Ovary (tissue), 9 donors: ENCODE results near the gene CCDC32. TPM values are rescaled to one million over a fixed set of nuclear protein-coding genes. Genes with fewer than 3 reads are reported as not detected.

Source experiments
- DNase-seq, 5 donors: peaks; one replicate each; pipeline ENCODE4 v3.0.0-alpha.2; 2019 to 2020
- H3K27ac ChIP-seq, 2 donors: fragments of 200-600 bp; one replicate each; pipeline versions ENCODE4 v1.5.1 to v1.8.0; 2019 to 2022
- H3K27me3 ChIP-seq: fragments of 200-600 bp; one replicate; pipeline ENCODE4 v1.8.0; 2022
- H3K36me3 ChIP-seq: fragments of 200-600 bp; sonication (generic); one replicate; pipeline ENCODE4 v1.5.1; 2019
- H3K4me1 ChIP-seq: one replicate; pipeline ENCODE4 v1.8.1; 2013; ENCODE audit warnings: mild to moderate bottlenecking, moderate library complexity; ENCODE audit not compliant: insufficient read depth
- H3K4me3 ChIP-seq: fragments of 200-600 bp; sonication (generic); one replicate; pipeline ENCODE4 v1.5.1; 2017
- H3K9me3 ChIP-seq, 2 donors: fragments of 200-600 bp in 1 of 2; sonication (generic) in 1 of 2; one replicate each; pipeline versions ENCODE4 v1.5.1 to v1.8.1; 2013 to 2019; ENCODE audit warnings: mild to moderate bottlenecking in 1 of 2, moderate library complexity in 1 of 2
- EP300 ChIP-seq: sonication (generic); formaldehyde crosslinking; IDR thresholded peaks from one replicate; pipeline ENCODE4 v1.6.1; 2017; ENCODE audit warnings: antibody characterized with exemption
- POLR2A ChIP-seq: fragments of 450-650 bp; IDR thresholded peaks from one replicate; pipeline ENCODE4 v1.6.1; 2017; ENCODE audit warnings: antibody characterized with exemption, mild to moderate bottlenecking, moderate library complexity
- WGBS, 3 donors: extraction: QIAGEN DNeasy Blood & Tissue Kit in 1 of 3; methylation state at CpG; one replicate each; pipeline versions ENCODE4 v1.1.5 to v1.1.7; 2013 to 2017; 5-methylcytosine and 5-hydroxymethylcytosine counted together
- intact Hi-C, 4 donors: fragments of 100-400 bp; cut with DNase I; formaldehyde crosslinking; loops; one replicate each; pipeline versions ENCODE4 v1.11.0 to v1.15.1; 2022 to 2023
- polyA plus RNA-seq, 2 donors: library from polyadenylated mRNA; stranded (reverse); fragments of 200-250 nt in 1 of 2; fragments of 350-450 nt in 1 of 2; fragmentation: Illumina TruSeq in 1 of 2; extraction: RNeasy Lipid Tissue Mini Kit (QIAGEN cat#74804) in 1 of 2; gene quantifications; one replicate each; pipeline ENCODE4 v1.2.3, GENCODE V29; 2013 to 2014
- total RNA-seq, 7 donors: library from RNA; depleted of rRNA in 2 of 7; stranded (reverse); fragments of >200 nt in 2 of 7; fragmentation: NEBNext Ultra II Directional in 3 of 7; extraction: Animal tissue kit (Norgen Biotek cat#: 25700) in 3 of 7; gene quantifications; one replicate each; pipeline versions ENCODE4 v1.1.0 to v1.2.4, GENCODE V29; 2016 to 2023
- TF ChIP-seq, protein P1 (sequence below), 3 donors: fragments of 450-650 bp in 2 of 3; fragments of 200-600 bp in 1 of 3; IDR thresholded peaks; one replicate each; pipeline versions ENCODE4 v1.5.1 to v1.8.0; 2016 to 2022; ENCODE audit warnings: antibody characterized with exemption in 3 of 3, mild to moderate bottlenecking in 1 of 3
- donor health status: DM: no; HTN: no; CAD: no; lungs with moderate emphysema.
- donor health status: DM: no; HTN: no; CAD: no.
- donor health status: Bipolar disorder and iron deficiency.
- donor health status: DM: yes; HTN: yes; CAD: no.
- donor health status: DM: no; HTN: no; CAD: no.
- donor health status: DM: yes; HTN: yes; CAD: no.

The CCDC32 gene
- total and polyA plus RNA-seq, 9 donors = 21.0 to 57.6 (median 31.0) TPM

DNA sequence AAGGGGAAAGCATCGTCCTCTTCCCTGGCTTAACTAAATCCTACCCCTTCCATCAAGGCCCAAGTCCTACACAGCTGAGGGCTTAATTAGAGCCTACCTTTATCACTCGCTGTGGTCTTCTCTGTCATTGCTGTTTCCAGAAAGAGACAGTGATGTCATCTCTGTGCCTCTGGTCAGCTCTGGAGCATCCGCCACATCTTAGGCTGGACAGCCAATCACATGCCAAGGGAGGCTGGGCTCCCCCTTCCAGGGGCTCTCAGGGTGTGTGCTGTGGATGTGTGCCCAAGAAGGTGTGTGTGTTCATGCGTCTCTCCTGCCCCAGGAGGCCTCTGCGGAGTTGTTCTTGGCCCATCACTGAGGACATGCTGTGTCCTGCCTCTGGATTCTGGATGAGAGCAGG, 51.2 kb downstream of the CCDC32 start:
- H3K27me3 ChIP-seq = no peaks in the 10 kb centered on the region
- H3K27ac ChIP-seq = no peak overlapping the region
- no peaks in the 10 kb centered on the region for H3K9me3 ChIP-seq
- no peak overlapping the region for H3K4me3 ChIP-seq
- no peak for TF ChIP-seq POLR2A
- no peak for TF ChIP-seq EP300
- TF ChIP-seq, protein P1, sequence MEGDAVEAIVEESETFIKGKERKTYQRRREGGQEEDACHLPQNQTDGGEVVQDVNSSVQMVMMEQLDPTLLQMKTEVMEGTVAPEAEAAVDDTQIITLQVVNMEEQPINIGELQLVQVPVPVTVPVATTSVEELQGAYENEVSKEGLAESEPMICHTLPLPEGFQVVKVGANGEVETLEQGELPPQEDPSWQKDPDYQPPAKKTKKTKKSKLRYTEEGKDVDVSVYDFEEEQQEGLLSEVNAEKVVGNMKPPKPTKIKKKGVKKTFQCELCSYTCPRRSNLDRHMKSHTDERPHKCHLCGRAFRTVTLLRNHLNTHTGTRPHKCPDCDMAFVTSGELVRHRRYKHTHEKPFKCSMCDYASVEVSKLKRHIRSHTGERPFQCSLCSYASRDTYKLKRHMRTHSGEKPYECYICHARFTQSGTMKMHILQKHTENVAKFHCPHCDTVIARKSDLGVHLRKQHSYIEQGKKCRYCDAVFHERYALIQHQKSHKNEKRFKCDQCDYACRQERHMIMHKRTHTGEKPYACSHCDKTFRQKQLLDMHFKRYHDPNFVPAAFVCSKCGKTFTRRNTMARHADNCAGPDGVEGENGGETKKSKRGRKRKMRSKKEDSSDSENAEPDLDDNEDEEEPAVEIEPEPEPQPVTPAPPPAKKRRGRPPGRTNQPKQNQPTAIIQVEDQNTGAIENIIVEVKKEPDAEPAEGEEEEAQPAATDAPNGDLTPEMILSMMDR (IDR thresholded peaks at IDR 0.05) = no peak
- intact Hi-C loops = loop anchor here in 2 of 4 donors (10.0 kb wide), 2 partner anchors 49 to 381 kb away; partner anchors contain the start of gene VPS18 (in 1 of the 2)
- H3K4me1 ChIP-seq = peaks cover 9% of the 10 kb centered on the region
- H3K36me3 ChIP-seq = no peaks in the 10 kb centered on the region
- no peak for DNase-seq
- WGBS, 3 donors = 80 to 91% (median 89%) methylated on average over 5 of the region's 5 CpGs

- 95 to 100% (median 96%) methylated on average over 2 of the region's 2 CpGs for WGBS, 3 donors
- Histone ChIP-seq H3K27ac (peak overlapping the region in 1 of 2 donors; percentile 76), H3K9me3 (no peaks in the 10 kb centered on the region), H3K4me1 (peaks cover 9% of the 10 kb centered on the region), H3K27me3 (no peaks in the 10 kb centered on the region), H3K36me3 (no peaks in the 10 kb centered on the region), H3K4me3 (no peak overlapping the region)
- DNase-seq = peak in 1 of 5 donors; percentile 24
- intact Hi-C loops = loop anchor here in 2 of 4 donors (10.0 kb wide), 2 partner anchors 48 to 382 kb away; partner anchors contain the start of gene VPS18 (in 1 of the 2)
- TF ChIP-seq POLR2A (no peak), EP300 (no peak)
- TF ChIP-seq, protein P1 (IDR thresholded peaks at IDR 0.05) = no peak
Measured at GRCh38 chr15:40512440-40512839, 52.4 kb downstream of the CCDC32 start.

DNA sequence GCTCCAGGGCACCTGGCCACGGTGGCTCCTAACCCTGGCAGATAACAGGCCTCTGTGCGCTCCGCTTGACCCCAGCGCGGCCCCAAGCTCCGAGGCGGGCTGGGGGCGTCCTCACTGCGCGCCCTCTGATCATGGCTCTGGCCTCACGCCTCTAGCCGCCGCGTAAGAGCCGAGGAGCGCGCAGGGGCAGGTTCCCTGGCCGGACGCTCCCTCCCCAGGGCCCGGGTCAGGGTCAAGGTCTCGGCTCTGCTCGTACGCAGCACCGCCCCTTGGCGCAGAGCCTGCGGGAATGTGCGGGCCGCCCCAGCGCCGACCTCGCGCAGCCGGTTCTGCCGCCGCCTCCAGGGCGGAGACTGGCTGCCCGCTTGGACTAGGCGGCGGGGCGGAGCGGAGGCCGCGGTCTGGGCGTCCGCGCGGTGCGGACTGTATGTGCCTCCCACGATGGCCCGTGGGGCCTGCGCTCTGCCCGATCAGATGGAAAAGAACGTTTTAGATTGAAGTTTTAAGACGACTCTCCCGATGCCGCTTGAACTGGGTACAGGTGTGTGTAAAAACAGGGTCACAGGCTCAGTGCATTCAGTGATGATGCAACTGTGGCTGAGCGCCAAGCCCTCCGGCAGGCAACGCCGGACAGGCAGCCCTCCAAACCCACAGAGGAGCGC, 53.2 kb downstream of the CCDC32 start:
- TF ChIP-seq POLR2A (peak; percentile 7), EP300 (no peak)
- TF ChIP-seq, protein P1 (IDR thresholded peaks at IDR 0.05) = no peak
- intact Hi-C loops = loop anchor here in 2 of 4 donors (10.0 kb wide), 2 partner anchors 47 to 383 kb away; partner anchors contain the start of gene VPS18 (in 1 of the 2)
- Histone ChIP-seq H3K4me3 (peak overlapping the region; percentile 52), H3K36me3 (no peaks in the 10 kb centered on the region), H3K27me3 (no peaks in the 10 kb centered on the region), H3K4me1 (peaks cover 9% of the 10 kb centered on the region), H3K9me3 (no peaks in the 10 kb centered on the region), H3K27ac (peak overlapping the region; percentile 61 to 76)
- WGBS, 3 donors = 1 to 3% (median 1%) methylated on average over 57 to 61 of the region's 61 CpGs
- DNase-seq = peak; percentile 92 to 96 (median 95)

DNA sequence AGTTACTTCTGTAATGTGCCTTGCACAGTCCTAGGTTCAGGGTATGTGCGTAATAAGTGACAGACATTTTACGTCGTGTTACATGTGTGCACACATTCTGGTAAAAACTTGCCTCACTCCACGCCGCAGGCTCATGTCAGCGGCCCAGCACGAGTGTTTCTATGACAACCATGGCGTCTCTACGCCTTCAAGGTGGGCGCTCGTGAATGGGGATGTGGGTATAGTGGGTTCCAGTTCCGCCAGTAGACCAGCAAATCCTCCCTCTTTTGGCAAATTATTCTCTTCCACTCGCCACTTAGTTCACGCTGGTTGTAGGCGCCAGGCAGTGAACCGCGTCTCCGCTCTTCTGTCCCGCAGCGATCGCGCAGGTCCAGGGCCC, 53.8 kb downstream of the CCDC32 start:
- intact Hi-C loops = loop anchor here in 2 of 4 donors (10.0 kb wide), 2 partner anchors 46 to 384 kb away; partner anchors contain the start of gene VPS18 (in 1 of the 2)
- Histone ChIP-seq H3K4me1 (peaks cover 9% of the 10 kb centered on the region), H3K27ac (peak overlapping the region; percentile 61 to 76), H3K4me3 (peak overlapping the region; percentile 52), H3K36me3 (no peaks in the 10 kb centered on the region), H3K27me3 (no peaks in the 10 kb centered on the region), H3K9me3 (no peaks in the 10 kb centered on the region)
- TF ChIP-seq EP300 (no peak), POLR2A (no peak)
- TF ChIP-seq, protein P1 (IDR thresholded peaks at IDR 0.05) = no peak
- DNase-seq = peak in 2 of 5 donors; percentile 42 to 45
- 14 to 19% (median 17%) methylated on average over 22 of the region's 22 CpGs for WGBS, 3 donors
